AG20443 (cell line): ENCODE measurements around the gene SLC30A7.
"Not testable (repeated sequence)": the region's sequence is repeated elsewhere in the genome, so short reads cannot be mapped to it uniquely, and the experiment has no call there.

Experiments used
- DNase-seq: peaks from one replicate; pipeline ENCODE4 v3.0.0; 2012; ENCODE audit warnings: low spot score, mixed read lengths

SLC30A7 gene

GRCh38 chr1:100891380-100891779 lies 4.5 kb upstream of the SLC30A7 start:
- DNase-seq = no peak

GRCh38 chr1:100892554-100892953 lies 3.3 kb upstream of the SLC30A7 start:
- no peak for DNase-seq

GRCh38 chr1:100893718-100894117 lies 2.2 kb upstream of the SLC30A7 start:
- DNase-seq = no peak

GRCh38 chr1:100894603-100895539 lies 1.0 kb upstream of the SLC30A7 start, which contains the start of gene EXTL2:
Gene EXTL2, minus strand, starts transcription at chr1:100894842. Its CDS starts 6,085 bp downstream, at chr1:100888757.
- peak; percentile 84 for DNase-seq

- DNase-seq = peak; percentile 50
Measured at GRCh38 chr1:100896481-100896982, 642 bp downstream of the SLC30A7 start.

- no peak for DNase-seq
Measured at GRCh38 chr1:100902365-100902764, 6.5 kb downstream of the SLC30A7 start.

- DNase-seq = no peak
Measured at GRCh38 chr1:100903777-100904176, 7.9 kb downstream of the SLC30A7 start.

GRCh38 chr1:100904528-100904927 lies 8.6 kb downstream of the SLC30A7 start:
- no peak for DNase-seq

- no peak for DNase-seq
Measured at GRCh38 chr1:100905181-100905580, 9.3 kb downstream of the SLC30A7 start.

- DNase-seq = no peak
Measured at GRCh38 chr1:100907887-100908286, 12.0 kb downstream of the SLC30A7 start.

GRCh38 chr1:100909018-100909417 lies 13.1 kb downstream of the SLC30A7 start:
- DNase-seq = no peak

- DNase-seq = no peak
Measured at GRCh38 chr1:100912019-100912418, 16.1 kb downstream of the SLC30A7 start.

- peak; percentile 23 for DNase-seq
Measured at GRCh38 chr1:100921110-100921706, 25.3 kb downstream of the SLC30A7 start.

- no peak for DNase-seq
Measured at GRCh38 chr1:100924212-100924611, 28.3 kb downstream of the SLC30A7 start.

GRCh38 chr1:100924991-100925390 lies 29.1 kb downstream of the SLC30A7 start:
- DNase-seq = no peak

GRCh38 chr1:100926240-100926639 lies 30.4 kb downstream of the SLC30A7 start:
- DNase-seq = no peak

GRCh38 chr1:100927276-100927675 lies 31.4 kb downstream of the SLC30A7 start:
- no peak for DNase-seq

- no peak for DNase-seq
Measured at GRCh38 chr1:100928128-100928527, 32.2 kb downstream of the SLC30A7 start.

GRCh38 chr1:100930494-100930893 lies 34.6 kb downstream of the SLC30A7 start:
- DNase-seq = no peak

GRCh38 chr1:100931716-100932115 lies 35.8 kb downstream of the SLC30A7 start:
- no peak for DNase-seq

GRCh38 chr1:100933555-100933954 lies 37.7 kb downstream of the SLC30A7 start:
- DNase-seq = not testable (repeated sequence)

- no peak for DNase-seq
Measured at GRCh38 chr1:100936194-100936967, 40.5 kb downstream of the SLC30A7 start.
